Stimulated activated CD8-positive, alpha-beta memory T cell treated with anti-CD3 and anti-CD28 coated beads, Interleukin-15, amount 100 ng/mL, for 4 hours (primary cell): ENCODE results near the gene SLC5A3.

Experiments used
- DNase-seq, 2 donors: peaks; one replicate each; pipeline ENCODE4 v3.0.0-alpha.2; 2020; ENCODE audit warnings: low read depth in 2 of 2

Gene SLC5A3

DNA sequence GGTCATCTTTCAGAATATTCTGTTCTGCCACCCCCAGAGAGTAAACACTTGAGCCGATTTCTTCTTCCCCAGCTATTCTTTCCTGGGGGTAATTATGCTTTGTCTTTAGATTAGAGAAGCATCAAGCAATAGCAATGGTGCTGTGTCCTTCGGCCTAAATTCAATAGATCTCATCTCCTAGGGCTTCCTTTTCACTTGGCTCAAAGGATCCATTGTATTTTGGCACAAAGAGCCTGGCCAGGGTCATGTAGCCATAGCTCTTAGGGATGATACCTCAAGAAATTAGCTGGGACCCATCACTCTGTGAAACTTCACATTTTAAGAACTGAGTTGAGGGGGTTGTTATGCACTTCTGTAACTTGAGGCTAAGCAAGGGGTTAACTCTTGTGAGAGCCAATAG, 27.0 kb downstream of the SLC5A3 start:
- DNase-seq: no peak

DNA sequence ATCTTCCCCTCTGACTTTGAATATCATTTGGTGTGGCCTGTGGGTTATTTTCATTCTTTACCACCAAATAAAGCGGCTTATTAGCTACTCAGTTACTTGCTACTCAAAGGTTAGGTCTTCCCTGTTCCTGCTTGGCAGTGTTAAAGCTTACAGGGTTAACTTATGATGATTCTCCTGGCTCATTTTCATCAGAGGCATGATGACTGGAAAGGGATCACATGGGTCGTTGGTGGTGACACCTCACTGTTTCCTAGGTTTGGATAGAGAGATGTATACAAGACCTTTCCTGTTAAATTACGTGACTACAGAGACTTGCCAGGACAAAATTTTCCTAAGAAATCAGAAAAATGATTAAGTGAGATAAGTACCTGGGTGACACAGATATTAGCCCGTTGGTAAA, 27.4 kb downstream of the SLC5A3 start:
- no peak for DNase-seq

DNA sequence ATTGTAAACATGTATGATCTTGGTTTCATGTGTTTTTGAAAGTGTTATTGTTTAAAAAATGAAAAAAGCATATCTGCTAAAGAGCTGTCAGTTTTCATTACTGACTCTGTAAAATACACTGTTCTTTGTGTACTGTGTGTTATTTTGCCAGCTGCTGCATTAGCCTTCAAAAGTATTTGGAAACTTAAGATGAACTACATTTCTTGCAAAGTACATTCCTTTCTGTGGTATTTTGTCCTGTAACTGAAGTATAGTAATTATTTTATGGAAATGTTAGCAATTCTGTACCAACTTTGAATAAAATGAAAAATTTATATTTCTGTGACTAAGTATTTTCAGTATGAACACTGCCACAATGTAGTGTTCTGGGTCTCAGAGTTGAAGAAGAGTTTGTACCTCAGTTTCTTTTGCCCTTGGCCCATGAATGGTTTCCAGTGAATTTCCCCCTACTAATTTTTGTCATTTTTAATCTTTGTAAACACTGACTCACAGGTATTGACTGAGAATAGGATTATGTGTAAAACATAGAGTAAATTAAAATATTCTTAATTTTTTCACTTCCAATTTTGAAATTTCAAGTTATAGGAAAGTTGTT, 32.7 kb downstream of the SLC5A3 start:
- DNase-seq: no peak

DNA sequence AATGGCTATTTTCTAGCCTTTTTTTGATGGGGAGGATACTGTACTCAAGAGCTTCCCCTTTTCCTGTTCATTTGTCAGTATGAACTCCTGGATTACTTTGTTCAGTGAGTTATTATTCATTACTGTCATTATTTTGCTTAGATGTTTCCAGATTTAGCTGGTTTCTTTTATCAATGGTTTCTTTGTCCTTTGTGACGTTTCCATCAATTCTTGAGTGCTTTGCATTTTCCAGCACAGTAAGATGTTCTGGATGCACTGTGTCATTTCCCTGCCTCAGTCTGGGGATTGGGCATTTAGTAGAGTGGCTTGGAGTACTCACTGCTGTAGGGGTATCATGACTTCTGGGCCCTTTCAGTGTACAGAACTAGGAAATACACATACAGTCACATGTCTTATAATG, 34.2 kb downstream of the SLC5A3 start:
- DNase-seq: no peak

DNA sequence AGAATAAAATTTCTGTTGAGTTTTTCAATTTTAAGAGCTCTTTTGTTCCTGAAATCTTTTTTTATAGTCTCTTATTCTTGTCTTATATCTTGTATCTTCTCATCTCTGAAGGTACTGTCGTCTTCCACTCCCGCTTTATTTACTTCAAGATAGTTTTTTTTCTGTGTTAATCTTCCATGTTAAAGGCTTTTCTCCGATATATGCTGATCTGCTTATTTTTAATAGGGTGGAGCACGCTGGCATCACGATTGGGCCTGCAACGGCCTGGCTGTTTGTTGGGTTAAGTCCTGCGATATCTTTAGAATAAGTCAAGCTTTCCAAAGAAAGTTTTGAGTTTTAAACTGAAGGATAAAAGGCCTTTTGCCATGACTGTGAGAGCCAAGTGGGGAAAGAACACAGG, 35.7 kb downstream of the SLC5A3 start:
- no peak for DNase-seq

DNA sequence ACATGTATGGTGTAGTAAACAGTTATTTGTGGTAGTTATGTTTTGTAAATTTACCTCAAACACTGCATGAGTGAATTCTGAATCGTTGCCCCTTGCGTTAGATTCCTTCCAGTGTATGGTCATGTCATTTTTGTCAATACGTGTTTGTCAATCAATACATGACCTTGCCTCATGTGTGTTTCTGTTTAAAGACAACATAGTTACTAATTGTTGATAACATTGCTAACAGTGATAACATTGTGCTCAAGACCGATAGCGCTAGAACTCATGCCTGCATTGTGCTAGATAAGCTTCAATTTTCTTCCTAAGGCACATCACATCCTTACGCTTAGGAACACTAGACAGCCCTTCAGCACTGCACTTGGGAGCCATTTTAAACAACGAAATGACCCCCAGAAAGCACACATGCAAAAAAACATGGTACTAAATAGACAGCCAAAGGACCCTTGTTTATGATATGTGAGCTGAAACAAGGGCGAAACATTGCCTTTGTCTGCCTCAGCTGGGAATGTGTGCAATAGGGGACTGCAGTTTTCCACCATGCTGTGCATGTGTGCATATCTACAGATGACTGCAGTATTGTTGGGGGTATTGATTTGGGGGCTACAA, 37.3 kb downstream of the SLC5A3 start:
- no peak for DNase-seq

DNA sequence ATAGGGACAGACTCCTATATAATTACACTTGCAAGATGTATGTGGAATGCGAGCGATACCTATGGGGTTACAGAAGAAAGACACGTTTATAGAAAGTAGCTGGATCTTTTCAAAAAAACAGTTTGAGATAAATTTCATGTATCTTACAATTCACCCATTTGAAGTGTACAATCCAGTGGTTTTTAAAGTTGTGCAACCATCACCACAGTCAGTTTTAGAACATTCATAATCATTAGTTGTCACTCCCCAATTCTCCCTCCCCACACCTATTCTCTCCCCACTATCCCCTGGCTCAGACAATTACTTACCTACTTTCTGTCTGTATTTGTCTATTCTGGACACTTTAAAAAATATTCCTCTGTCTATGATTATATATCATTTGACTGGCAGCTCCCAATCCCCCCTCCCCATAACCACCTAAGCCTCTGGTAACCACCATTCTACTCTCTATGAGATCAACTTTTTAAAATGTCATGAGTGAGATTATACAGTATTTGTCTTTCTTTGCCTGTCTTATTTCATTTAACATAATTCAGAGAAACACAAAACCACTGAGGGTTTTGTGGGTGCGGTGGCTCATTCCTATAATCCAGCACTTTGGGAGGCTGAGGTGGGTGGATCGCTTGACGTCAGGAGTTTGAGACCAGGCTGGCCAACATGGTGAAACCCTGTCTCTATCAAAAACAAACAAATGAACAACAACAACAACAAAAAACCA, 39.1 kb downstream of the SLC5A3 start:
- no peak for DNase-seq

DNA sequence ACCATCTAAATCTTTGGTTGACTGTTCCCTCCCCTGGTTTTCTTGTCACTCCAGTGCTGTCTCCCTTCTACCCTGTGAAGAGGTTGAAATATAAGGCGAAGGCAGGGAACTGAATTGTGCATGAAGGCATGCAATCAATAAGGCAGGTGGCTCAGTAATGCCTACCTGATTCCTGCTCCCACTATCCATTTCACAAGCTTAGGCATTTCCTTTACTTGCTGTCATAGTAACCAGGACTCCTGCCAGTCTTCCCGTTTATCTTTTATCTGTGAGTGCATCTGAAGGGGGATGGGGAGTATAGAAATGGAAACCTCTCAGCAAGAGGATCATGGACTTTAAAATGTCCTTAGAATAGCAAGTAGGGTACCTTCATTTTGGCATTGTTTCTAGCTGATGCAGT, 40.5 kb downstream of the SLC5A3 start:
- no peak for DNase-seq

DNA sequence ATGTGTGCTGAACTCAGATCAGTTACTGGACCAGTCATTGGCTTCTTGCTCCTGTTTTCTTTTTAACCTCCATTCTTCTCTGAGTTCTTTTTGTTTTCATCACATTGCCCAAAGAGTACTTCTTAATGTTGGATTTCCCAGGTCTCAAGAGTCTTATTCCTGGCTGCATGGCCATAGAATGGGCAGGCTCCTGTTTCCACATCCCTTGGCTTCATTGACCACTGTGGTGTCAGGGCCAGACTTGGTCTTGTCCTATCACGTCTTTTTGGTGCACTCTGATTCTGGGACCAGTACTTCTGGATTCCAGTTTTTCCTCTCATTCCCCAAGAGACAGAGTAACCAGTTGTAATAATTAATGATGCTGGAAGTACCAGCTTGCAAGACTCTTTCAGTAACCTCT, 41.8 kb downstream of the SLC5A3 start:
- DNase-seq: no peak

DNA sequence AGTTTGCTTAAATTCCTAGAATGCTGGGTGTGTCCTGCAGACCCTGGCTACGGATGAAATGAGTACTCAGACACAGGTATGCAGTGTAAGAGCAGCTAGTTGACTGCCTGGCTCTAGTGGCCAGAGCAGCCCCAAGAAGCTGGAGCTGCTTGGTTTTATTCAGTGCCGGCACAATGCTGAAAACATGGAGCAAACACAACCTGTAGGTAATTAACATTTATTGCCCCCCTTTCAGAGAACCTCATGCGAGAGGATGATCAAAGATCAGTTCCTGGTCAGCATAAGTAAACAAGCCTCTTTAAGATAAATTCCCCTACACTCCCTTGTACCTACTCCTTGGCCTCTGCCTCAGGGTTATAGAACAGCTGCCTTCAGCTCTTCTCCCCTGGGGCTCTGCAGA, 43.2 kb downstream of the SLC5A3 start:
- no peak for DNase-seq

DNA sequence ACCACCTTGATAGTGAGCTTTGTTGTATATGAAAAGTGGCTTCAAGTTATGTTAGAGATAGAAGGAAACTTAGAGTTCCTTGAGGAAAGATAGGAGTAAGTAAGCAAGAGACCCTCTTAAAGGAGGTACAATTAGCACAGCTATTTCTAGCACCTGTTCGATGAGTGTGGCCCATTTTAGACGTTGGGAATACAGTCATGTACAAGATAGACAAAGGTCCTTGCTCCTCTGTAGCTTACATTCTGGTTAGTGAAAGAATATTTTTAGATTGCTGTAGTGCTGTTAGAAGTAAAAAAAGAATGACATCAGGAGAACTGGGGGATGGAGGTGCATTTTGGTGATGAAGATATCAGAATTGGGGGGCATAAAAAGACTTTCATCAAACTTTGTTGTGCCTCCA, 47.5 kb downstream of the SLC5A3 start:
- no peak for DNase-seq

DNA sequence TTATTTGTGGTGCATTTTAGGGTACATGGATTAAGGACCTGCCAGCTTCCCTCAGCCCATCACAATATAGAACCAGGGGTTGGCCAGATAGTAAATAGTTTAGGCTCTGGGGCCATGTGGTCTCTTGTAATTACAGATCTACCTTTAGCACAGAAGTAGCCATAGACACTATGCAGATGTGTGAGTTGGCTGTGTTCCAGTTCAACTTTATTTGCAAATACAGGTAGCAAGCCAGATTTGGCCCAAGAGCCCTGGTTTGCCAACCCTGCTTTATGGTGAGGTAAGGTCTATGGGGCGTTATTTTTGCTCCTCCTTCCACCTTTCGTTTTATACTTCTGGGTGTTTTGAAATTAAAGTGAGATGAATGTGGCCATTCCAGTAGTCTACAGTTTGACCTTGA, 48.7 kb downstream of the SLC5A3 start:
- no peak for DNase-seq
